Esophagus squamous epithelium (tissue), 4 donors: ENCODE measurements around the gene B3GALT4.

Experiments
- CTCF ChIP-seq, 6 experiments: fragments of 450-650 bp in 4 of 6; fragments of 200-600 bp in 2 of 6; sonication (generic) in 2 of 6; IDR thresholded peaks; one replicate each; pipeline ENCODE4 v1.5.1; 2016 to 2019; ENCODE audit warnings: antibody characterized with exemption in 6 of 6, mild to moderate bottlenecking in 4 of 6, moderate library complexity in 4 of 6
- POLR2A ChIP-seq, 4 donors: fragments of 450-650 bp; IDR thresholded peaks; one replicate each; pipeline ENCODE4 v1.6.1; 2017; ENCODE audit warnings: antibody characterized with exemption in 4 of 4, mild to moderate bottlenecking in 4 of 4, moderate library complexity in 3 of 4

- TF ChIP-seq POLR2A (IDR thresholded peaks at IDR 0.05) (no peak), CTCF (IDR thresholded peaks at IDR 0.05) (no peak)
Observed at GRCh38 chr6:33321227-33321626, 44.3 kb downstream of the B3GALT4 start.
